GM12878 (cell line): Measurements from ENCODE around the gene CAMK2D. TPM values are rescaled to one million over a fixed set of nuclear protein-coding genes. Genes with fewer than 3 reads are reported as not detected.

Experiments
- ATAC-seq: fragments of 200-7000 bp; cut with Tn5 transposase; 3 replicates; pipeline ENCODE4 v1.9.1; 2020; ENCODE audit warnings: mild to moderate bottlenecking, moderate library complexity
- BruUV-seq: library from RNA; stranded (reverse); fragments of 400-500 nt; replicated peaks from 2 replicates; lab custom pipeline; 2021; lab: Mats Ljungman, UMichigan
- CTCF ChIA-PET: fragments of 300-600 bp; sonication (Branson Sonifier 250); formaldehyde crosslinking; extraction: SDS; loops from one replicate; lab custom pipeline; 2021; ENCODE audit warnings: inconsistent platforms; lab: Yijun Ruan, JAX
- POLR2A ChIA-PET: fragments of 350-600 bp; formaldehyde crosslinking; extraction: SDS; loops from one replicate; lab custom pipeline; 2021; ENCODE audit warnings: inconsistent platforms; lab: Charles Lee
- RAD21 ChIA-PET: fragments of 300-600 bp; sonication (Branson Sonifier 250); formaldehyde crosslinking; loops from one replicate; lab custom pipeline; 2023; ENCODE audit warnings: antibody characterized with exemption; ENCODE audit not compliant: unreplicated experiment; lab: Charles Lee
- SMC1A ChIA-PET: fragments of 300-600 bp; sonication (Branson Sonifier 250); formaldehyde crosslinking; loops from one replicate; lab custom pipeline; 2023; ENCODE audit not compliant: unreplicated experiment, uncharacterized antibody; lab: Charles Lee
- DNase-seq: peaks from one replicate; pipeline ENCODE4 v3.0.0-alpha.2; 2011; ENCODE audit warnings: low read depth, low spot score
- FAIRE-seq: peaks from 3 replicates; lab custom pipeline; 2011; peaks lifted over from hg19 to GRCh38; lab: Jason Lieb, UNC
- H2AFZ ChIP-seq: 2 replicates; pipeline ENCODE4 v1.6.0; 2011; ENCODE audit warnings: low read depth, low read length, control low read depth; ENCODE audit not compliant: control insufficient read depth
- H3K27ac ChIP-seq: 2 replicates; pipeline ENCODE4 v1.5.1; 2011; ENCODE audit warnings: control low read depth; ENCODE audit not compliant: control insufficient read depth, insufficient read depth
- H3K27me3 ChIP-seq, 2 experiments: replicated peaks in 1 of 2; 2 replicates each; pipeline versions ENCODE4 v1.6.0 to v1.6.1; 2011; ENCODE audit warnings: low read length in 1 of 2; ENCODE audit not compliant: control insufficient read depth in 2 of 2, insufficient read depth in 2 of 2
- H3K36me3 ChIP-seq, 2 experiments: 2 replicates each; pipeline ENCODE4 v1.5.1; 2011; ENCODE audit warnings: low read length in 1 of 2; ENCODE audit not compliant: control insufficient read depth in 2 of 2, insufficient read depth in 2 of 2
- H3K4me1 ChIP-seq: 2 replicates; pipeline ENCODE4 v1.6.1; 2011; ENCODE audit warnings: mild to moderate bottlenecking, low read length, moderate library complexity, mixed read lengths; ENCODE audit not compliant: control insufficient read depth, insufficient read depth
- H3K4me2 ChIP-seq: 2 replicates; pipeline ENCODE4 v1.6.0; 2011; ENCODE audit warnings: control low read depth; ENCODE audit not compliant: control insufficient read depth, insufficient read depth
- H3K4me3 ChIP-seq: fragments of 200-600 bp; sonication (generic); 2 replicates; pipeline ENCODE4 v1.5.1; 2016
- H3K79me2 ChIP-seq: 2 replicates; pipeline ENCODE4 v1.6.0; 2011; ENCODE audit warnings: low read length; ENCODE audit not compliant: control insufficient read depth, insufficient read depth
- H3K9ac ChIP-seq: 2 replicates; pipeline ENCODE4 v1.8.0; 2011; ENCODE audit warnings: low read length, control low read depth, mixed read lengths; ENCODE audit not compliant: control insufficient read depth, insufficient read depth
- H3K9me3 ChIP-seq: replicated peaks from 3 replicates; pipeline ENCODE4 v1.5.1; 2011; ENCODE audit warnings: mild to moderate bottlenecking, low read length; ENCODE audit not compliant: control insufficient read depth, insufficient read depth
- H4K20me1 ChIP-seq: 2 replicates; pipeline ENCODE4 v1.6.0; 2011; ENCODE audit not compliant: control insufficient read depth, insufficient read depth
- BMI1 ChIP-seq: fragments of 450-650 bp; IDR thresholded peaks from 2 replicates; pipeline ENCODE4 v1.6.1; 2016; ENCODE audit warnings: mild to moderate bottlenecking, moderate library complexity, borderline replicate concordance
- FOS ChIP-seq: IDR thresholded peaks from 3 replicates; pipeline ENCODE4 v1.6.1; 2011; ENCODE audit warnings: borderline replicate concordance; ENCODE audit not compliant: insufficient read length; ENCODE audit errors: extremely low read depth
- HDGF ChIP-seq: fragments of 450-650 bp; IDR thresholded peaks from 2 replicates; pipeline ENCODE4 v1.6.1; 2016; ENCODE audit warnings: antibody characterized with exemption
- IKZF1 ChIP-seq: fragments of 450-650 bp; conservative IDR thresholded peaks from 2 replicates; pipeline ENCODE4 v1.6.1; 2017; ENCODE audit warnings: antibody characterized with exemption, mild to moderate bottlenecking
- MTA2 ChIP-seq: fragments of 450-650 bp; IDR thresholded peaks from 2 replicates; pipeline ENCODE4 v1.6.1; 2016; ENCODE audit warnings: low read depth, mild to moderate bottlenecking, moderate library complexity
- NFYA ChIP-seq: IDR thresholded peaks from 2 replicates; pipeline ENCODE4 v1.6.1; 2011; ENCODE audit warnings: low read depth, mild to moderate bottlenecking, low read length, improper control_type of control experiment, borderline replicate concordance
- RAD21 ChIP-seq: IDR thresholded peaks from 2 replicates; pipeline ENCODE4 v1.6.1; 2011; ENCODE audit warnings: mild to moderate bottlenecking, low read depth, low read length, moderate library complexity; ENCODE audit not compliant: insufficient read depth
- SREBF2 ChIP-seq: IDR thresholded peaks from 2 replicates; pipeline ENCODE4 v1.6.1; 2012; ENCODE audit warnings: mild to moderate bottlenecking, low read length
- WGBS: methylation state at CpG from one replicate; pipeline ENCODE4 v1.1.6; 2016; ENCODE audit warnings: low lambda C conversion rate; ENCODE audit not compliant: insufficient replicate concordance, insufficient coverage; ENCODE audit errors: missing lambda C conversion rate; 5-methylcytosine and 5-hydroxymethylcytosine counted together
- in situ Hi-C: fragments of 300-500 bp; cut with MboI; formaldehyde crosslinking; loops from 9 replicates; pipeline ENCODE4 v1.14.3; 2018; ENCODE audit warnings: mixed read lengths
- intact Hi-C: fragments of 100-400 bp; cut with micrococcal nuclease; formaldehyde crosslinking; loops from one replicate; pipeline ENCODE4 v1.14.2; 2022; ENCODE audit not compliant: unreplicated experiment
- polyA plus RNA-seq, 11 experiments: library from polyadenylated mRNA; depleted of rRNA in 4 of 11; unstranded in 6 of 11; stranded (reverse) in 5 of 11; fragments of >200 nt; fragmentation: Nextera tagmentation in 4 of 11; fragmentation: Illumina TruSeq in 1 of 11; extraction: Ambion mirVana in 4 of 11; extraction: Trizol in 1 of 11; gene quantifications; 1 replicate in 1 of 11; 2 replicates in 10 of 11; pipeline versions ENCODE4 v1.2.1 to v1.2.3, GENCODE V29; 2011 to 2016; ENCODE audit warnings: inconsistent platforms in 2 of 11, missing spikeins in 2 of 11, low read depth in 1 of 11
- total RNA-seq, 4 experiments: library from RNA; depleted of rRNA in 3 of 4; stranded (reverse); fragments of >200 nt in 3 of 4; fragmentation: Illumina TruSeq in 1 of 4; extraction: Trizol in 1 of 4; gene quantifications; 2 replicates each; pipeline versions ENCODE4 v1.2.1 to v1.2.3, GENCODE V29; 2013 to 2021
- TF ChIP-seq, protein P1 (sequence below): IDR thresholded peaks from 2 replicates; pipeline ENCODE4 v1.6.1; 2011; ENCODE audit warnings: low read depth, mild to moderate bottlenecking, low read length, moderate library complexity, borderline replicate concordance; ENCODE audit errors: extremely low read depth
- TF ChIP-seq, protein P2 (sequence below): IDR thresholded peaks from 2 replicates; pipeline ENCODE4 v1.6.1; 2011; ENCODE audit warnings: borderline replicate concordance, low read depth, mild to moderate bottlenecking, moderate library complexity, mixed read lengths, low read length; ENCODE audit not compliant: insufficient read depth; ENCODE audit errors: extremely low read length
- TF ChIP-seq, protein P3 (sequence below): IDR thresholded peaks from 2 replicates; pipeline ENCODE4 v1.6.1; 2012; ENCODE audit warnings: low read length, inconsistent platforms
- TF ChIP-seq, protein P4 (sequence below): fragments of 450-650 bp; IDR thresholded peaks from 2 replicates; pipeline ENCODE4 v1.6.1; 2017; ENCODE audit warnings: mild to moderate bottlenecking, moderate library complexity
- TF ChIP-seq, protein P5 (sequence below): fragments of 450-650 bp; IDR thresholded peaks from 2 replicates; pipeline ENCODE4 v1.6.1; 2016; ENCODE audit warnings: mild to moderate bottlenecking

The CAMK2D gene
- total and polyA plus RNA-seq, 10 of the 15 experiments (the other 5 are each of a cell fraction or from before 2014, with no cell fraction given) = 6.9 to 88.5 (median 12.9) TPM

DNA sequence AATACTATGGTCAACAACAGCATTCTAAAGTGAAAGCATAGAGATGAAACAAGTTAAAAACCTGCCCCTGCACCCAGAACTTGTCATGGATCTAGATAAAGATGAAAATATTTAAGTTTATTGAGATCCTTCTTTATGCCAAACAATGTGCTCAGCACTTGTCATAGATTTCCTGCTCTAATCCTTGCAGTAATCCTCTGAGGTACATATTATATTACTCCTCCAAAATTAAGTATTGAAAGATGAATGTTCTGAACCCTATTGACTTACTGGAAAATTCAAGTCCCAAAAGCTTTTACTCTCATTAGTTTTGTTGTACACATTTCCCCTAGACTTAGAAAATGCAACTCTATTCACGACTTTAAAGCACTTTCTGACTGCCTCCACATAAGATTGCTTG lies 35.6 kb downstream of the CAMK2D start:
- FAIRE-seq = no peak
- H3K4me2 ChIP-seq = no peak overlapping the region
- no TSS peak for BruUV-seq
- TF ChIP-seq HDGF (no peak), MTA2 (no peak), FOS (no peak), IKZF1 (no peak), SREBF2 (no peak), BMI1 (no peak), RAD21 (no peak), NFYA (no peak)
- TF ChIP-seq, protein P1, sequence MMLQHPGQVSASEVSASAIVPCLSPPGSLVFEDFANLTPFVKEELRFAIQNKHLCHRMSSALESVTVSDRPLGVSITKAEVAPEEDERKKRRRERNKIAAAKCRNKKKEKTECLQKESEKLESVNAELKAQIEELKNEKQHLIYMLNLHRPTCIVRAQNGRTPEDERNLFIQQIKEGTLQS = no peak
- TF ChIP-seq, protein P2, sequence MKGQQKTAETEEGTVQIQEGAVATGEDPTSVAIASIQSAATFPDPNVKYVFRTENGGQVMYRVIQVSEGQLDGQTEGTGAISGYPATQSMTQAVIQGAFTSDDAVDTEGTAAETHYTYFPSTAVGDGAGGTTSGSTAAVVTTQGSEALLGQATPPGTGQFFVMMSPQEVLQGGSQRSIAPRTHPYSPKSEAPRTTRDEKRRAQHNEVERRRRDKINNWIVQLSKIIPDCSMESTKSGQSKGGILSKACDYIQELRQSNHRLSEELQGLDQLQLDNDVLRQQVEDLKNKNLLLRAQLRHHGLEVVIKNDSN = no peak
- TF ChIP-seq, protein P3, sequence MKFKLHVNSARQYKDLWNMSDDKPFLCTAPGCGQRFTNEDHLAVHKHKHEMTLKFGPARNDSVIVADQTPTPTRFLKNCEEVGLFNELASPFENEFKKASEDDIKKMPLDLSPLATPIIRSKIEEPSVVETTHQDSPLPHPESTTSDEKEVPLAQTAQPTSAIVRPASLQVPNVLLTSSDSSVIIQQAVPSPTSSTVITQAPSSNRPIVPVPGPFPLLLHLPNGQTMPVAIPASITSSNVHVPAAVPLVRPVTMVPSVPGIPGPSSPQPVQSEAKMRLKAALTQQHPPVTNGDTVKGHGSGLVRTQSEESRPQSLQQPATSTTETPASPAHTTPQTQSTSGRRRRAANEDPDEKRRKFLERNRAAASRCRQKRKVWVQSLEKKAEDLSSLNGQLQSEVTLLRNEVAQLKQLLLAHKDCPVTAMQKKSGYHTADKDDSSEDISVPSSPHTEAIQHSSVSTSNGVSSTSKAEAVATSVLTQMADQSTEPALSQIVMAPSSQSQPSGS = no peak
- TF ChIP-seq, protein P4, sequence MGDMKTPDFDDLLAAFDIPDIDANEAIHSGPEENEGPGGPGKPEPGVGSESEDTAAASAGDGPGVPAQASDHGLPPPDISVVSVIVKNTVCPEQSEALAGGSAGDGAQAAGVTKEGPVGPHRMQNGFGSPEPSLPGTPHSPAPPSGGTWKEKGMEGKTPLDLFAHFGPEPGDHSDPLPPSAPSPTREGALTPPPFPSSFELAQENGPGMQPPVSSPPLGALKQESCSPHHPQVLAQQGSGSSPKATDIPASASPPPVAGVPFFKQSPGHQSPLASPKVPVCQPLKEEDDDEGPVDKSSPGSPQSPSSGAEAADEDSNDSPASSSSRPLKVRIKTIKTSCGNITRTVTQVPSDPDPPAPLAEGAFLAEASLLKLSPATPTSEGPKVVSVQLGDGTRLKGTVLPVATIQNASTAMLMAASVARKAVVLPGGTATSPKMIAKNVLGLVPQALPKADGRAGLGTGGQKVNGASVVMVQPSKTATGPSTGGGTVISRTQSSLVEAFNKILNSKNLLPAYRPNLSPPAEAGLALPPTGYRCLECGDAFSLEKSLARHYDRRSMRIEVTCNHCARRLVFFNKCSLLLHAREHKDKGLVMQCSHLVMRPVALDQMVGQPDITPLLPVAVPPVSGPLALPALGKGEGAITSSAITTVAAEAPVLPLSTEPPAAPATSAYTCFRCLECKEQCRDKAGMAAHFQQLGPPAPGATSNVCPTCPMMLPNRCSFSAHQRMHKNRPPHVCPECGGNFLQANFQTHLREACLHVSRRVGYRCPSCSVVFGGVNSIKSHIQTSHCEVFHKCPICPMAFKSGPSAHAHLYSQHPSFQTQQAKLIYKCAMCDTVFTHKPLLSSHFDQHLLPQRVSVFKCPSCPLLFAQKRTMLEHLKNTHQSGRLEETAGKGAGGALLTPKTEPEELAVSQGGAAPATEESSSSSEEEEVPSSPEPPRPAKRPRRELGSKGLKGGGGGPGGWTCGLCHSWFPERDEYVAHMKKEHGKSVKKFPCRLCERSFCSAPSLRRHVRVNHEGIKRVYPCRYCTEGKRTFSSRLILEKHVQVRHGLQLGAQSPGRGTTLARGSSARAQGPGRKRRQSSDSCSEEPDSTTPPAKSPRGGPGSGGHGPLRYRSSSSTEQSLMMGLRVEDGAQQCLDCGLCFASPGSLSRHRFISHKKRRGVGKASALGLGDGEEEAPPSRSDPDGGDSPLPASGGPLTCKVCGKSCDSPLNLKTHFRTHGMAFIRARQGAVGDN = no peak
- TF ChIP-seq, protein P5, sequence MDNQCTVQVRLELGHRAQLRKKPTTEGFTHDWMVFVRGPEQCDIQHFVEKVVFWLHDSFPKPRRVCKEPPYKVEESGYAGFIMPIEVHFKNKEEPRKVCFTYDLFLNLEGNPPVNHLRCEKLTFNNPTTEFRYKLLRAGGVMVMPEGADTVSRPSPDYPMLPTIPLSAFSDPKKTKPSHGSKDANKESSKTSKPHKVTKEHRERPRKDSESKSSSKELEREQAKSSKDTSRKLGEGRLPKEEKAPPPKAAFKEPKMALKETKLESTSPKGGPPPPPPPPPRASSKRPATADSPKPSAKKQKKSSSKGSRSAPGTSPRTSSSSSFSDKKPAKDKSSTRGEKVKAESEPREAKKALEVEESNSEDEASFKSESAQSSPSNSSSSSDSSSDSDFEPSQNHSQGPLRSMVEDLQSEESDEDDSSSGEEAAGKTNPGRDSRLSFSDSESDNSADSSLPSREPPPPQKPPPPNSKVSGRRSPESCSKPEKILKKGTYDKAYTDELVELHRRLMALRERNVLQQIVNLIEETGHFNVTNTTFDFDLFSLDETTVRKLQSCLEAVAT = no peak
- POLR2A ChIA-PET = interaction anchor here (0.7 kb wide), 4 partner anchors 11 to 106 kb away, joined by 3 to 9 read pairs (median 6); no protein-coding TSS in a partner anchor
- H4K20me1 ChIP-seq = no peaks in the 10 kb centered on the region
- DNase-seq = no peak
- H2AFZ ChIP-seq = no peak overlapping the region
- H3K9ac ChIP-seq = no peak overlapping the region
- intact Hi-C loops = no loop called here
- H3K36me3 ChIP-seq = peaks cover 2 to 3% of the 10 kb centered on the region in 2 experiments; a peak in 2 of 4 replicates
- H3K4me1 ChIP-seq = no peaks in the 10 kb centered on the region
- peak; percentile 45 for ATAC-seq
- in situ Hi-C loops = no loop called here
- no peak overlapping the region for H3K27ac ChIP-seq
- H3K4me3 ChIP-seq = no peak overlapping the region
- no peaks in the 10 kb centered on the region for H3K27me3 ChIP-seq
- RAD21 ChIA-PET = interaction anchor here (0.7 to 1.5 kb wide), 3 partner anchors 17 to 371 kb away, joined by 3 to 6 read pairs (median 4); no protein-coding TSS in a partner anchor
- peaks cover 3% of the 10 kb centered on the region; the same call in 2 of the 3 replicates for H3K9me3 ChIP-seq
- H3K79me2 ChIP-seq = peaks cover 22% of the 10 kb centered on the region
- CTCF ChIA-PET = interaction anchor here (0.6 to 1.1 kb wide), 2 partner anchors 9 to 11 kb away, joined by 3 to 4 read pairs; no protein-coding TSS in a partner anchor
- WGBS = 88% methylated on average over 1 of the region's 1 CpG
- SMC1A ChIA-PET = interaction anchor here (0.6 to 3.4 kb wide), 6 partner anchors 7 to 60 kb away, joined by 3 to 14 read pairs (median 6); no protein-coding TSS in a partner anchor
